DMS114 treated with DMSO at 0.1 percent for 48 hours (cell line): ENCODE data around the gene RAP1A.
"Not testable (repeated sequence)": the region's sequence is repeated elsewhere in the genome, so short reads cannot be mapped to it uniquely, and the experiment has no call there.

Experiments
- DNase-seq: peaks from one replicate; lab custom pipeline; 2025; ENCODE audit not compliant: unreplicated experiment; lab: John Stamatoyannopoulos, UW

RAP1A gene

DNA sequence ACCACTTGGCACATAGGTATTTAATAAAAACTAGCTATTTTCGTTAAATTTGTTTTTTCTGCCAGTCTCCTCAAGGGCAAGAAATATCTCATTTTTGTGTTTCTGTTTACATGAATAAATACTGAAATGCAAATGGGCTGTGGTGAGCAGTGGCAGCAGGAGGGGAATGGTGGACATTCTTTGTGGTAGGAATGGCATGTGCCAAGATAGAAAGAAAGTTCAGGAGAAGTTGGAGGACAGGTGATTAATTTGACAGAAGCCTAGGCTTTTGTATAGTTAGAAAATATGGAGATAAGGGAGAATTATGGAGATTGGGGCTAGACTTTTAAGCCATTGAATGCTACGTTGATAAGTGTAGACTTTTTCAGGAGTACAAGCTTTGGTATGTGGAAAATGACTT is 8.6 kb downstream of the RAP1A start:
- DNase-seq = no peak

DNA sequence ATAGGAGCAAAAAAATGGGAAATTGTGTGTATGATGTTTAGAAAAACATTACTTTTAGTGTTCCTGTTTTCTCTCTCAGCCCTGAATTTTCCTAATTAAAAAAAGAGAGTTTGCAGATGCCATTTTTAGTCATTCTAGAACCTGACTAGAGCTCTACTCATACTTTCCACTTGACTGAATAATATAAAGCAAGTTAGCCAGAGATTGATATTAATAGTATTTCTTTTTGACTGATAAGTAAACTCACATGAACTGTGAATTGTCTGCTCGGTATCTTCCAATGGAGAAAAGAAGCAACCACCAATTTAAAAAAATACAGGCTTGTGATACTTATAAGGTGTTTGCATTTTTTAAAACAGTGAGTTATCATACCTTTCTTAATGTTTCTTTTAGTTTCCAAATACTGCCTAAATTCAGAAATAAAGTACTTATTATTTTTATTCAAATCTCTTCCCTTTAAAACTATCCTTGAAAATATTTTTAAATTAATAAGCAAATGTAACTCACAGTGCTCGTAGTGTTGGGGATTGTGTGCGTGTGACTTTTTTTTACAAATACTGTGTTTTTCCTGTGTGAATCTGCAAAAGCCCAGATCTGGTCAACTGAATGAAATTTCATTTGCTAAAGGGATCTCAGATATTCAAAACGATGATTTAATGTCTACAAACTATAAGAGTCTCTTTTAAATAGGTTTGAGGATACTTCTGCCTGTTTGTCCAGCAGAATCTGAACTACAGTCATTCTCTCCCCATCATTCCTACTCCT is 9.8 kb downstream of the RAP1A start:
- no peak for DNase-seq

DNA sequence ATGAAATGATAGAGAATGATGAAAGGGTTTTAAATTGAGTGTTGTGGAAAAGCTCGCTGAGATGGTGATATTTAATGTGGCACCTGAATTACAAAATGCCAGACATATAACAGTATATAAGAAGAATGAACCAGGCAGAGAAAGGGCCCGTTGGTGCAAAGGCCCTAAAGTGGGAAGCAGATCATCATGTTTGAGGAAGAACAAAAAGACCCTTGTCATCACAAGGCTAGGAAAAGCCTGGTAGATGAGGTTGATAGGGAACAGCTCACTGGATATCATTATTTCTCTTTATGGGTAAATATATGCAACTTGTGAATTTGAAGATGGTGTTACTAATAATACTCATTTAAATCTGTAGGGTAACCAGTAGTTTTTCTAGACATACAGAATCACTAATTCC is 11.0 kb downstream of the RAP1A start:
- DNase-seq = no peak

DNA sequence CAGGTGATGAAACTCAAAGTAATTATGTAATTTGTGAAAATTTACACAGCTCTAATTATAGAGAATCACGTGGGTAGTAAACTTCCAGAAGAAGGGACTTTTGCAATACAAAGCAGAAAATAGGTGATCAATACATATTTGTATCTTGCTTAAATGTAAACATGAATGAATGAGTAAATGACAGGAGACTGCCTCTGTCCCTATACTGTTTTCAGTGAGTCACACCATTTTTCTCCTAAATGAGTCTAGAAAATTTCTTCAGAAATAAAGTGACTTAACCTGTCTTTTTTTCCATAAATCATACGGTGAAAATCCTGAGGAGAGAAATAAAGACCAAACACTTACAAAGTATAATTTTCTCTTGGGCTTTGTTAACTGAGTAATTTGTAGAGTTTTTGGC is 11.9 kb downstream of the RAP1A start:
- no peak for DNase-seq

DNA sequence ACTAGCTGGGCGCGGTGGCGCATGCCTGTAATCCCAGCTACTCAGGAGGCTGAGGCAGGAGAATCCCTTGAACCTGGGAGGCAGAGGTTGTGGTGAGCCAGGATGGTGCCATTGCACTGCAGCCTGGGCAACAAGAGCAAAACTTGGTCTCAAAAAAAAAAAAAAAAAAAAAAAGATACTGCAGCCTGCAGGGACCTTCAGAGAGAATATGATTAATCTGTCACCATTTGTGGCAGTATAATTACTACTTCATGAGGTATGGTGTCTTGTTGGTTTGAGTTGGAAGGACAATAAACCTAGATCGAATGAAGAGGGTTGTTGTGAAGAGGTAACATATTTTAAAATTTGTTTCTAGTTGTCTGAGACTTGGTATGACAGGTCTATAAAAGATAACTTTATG is 13.2 kb downstream of the RAP1A start:
- not testable (repeated sequence) for DNase-seq

DNA sequence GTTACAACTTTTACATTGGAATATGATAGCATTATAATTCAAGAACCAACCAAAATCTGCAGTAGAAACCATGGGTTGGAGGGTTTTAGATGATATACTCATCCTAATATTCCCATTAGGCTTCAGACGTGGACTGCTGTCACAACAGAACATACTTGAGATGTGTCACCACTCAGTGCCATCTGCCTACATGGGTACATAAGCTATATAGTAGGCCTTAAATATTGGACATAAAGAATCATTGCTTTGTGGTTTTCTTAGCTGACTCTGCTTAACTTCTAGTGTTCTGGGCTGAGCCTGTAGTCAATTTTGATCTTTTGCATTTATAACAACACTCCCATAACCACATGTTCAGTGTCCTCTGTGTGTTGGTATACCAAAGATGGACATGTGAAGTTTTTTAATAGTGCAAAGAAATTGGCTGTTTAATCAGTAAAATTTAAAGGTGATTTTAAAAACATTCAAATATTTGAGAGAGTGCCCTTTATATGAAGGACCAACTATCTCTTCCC is 14.2 kb downstream of the RAP1A start:
- DNase-seq = no peak

DNA sequence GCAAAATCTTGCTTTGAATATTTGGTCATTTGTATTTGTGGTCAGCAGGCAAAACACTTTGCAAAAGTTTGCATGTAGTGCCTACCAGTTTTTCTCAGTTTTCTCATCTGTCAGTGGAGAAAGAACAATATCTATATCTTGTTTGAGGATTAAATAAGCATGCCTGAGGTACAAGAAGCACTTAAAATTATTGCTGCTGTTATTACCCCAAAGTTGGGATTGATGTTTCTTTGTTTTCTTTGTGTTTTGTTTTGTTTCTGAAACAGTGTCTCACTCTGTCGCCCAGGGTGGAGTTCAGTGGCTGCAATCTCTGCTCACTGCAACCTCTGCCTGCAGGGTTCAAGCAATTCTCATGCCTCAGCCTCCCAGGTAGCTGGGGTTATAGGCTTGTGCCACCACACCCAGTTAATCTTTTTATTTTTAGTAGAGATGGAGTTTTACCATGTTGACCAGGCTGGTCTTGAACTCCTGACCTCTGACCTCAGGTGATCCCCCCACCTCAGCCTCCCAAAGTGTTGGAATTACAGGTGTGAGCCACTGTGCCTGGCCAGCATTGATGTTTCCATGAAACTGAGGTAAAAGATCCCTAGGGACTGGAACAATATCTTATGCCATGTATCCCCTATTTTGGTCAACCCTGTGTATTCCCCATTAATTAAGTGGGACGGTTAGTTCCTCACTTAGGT is 15.9 kb downstream of the RAP1A start:
- DNase-seq = no peak

DNA sequence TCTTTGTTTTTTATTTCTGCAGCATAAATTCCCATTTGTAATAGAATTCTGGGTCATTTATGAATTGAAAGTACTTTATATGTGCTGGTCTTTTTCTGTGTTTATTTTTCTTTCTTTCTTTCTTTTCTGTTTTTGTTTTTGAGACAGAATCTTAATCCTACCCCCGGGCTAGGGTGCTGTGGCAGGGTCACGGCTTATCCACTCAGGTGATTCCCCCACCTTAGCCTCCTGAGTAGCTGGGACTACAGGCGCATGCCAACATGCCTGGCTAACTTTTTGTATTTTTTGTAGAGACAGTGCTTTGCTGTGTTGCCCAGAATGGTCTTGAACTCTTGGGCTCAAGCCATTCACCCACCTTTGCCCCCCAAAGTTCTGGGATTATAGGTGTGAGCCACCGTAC is 18.7 kb downstream of the RAP1A start:
- no peak for DNase-seq

DNA sequence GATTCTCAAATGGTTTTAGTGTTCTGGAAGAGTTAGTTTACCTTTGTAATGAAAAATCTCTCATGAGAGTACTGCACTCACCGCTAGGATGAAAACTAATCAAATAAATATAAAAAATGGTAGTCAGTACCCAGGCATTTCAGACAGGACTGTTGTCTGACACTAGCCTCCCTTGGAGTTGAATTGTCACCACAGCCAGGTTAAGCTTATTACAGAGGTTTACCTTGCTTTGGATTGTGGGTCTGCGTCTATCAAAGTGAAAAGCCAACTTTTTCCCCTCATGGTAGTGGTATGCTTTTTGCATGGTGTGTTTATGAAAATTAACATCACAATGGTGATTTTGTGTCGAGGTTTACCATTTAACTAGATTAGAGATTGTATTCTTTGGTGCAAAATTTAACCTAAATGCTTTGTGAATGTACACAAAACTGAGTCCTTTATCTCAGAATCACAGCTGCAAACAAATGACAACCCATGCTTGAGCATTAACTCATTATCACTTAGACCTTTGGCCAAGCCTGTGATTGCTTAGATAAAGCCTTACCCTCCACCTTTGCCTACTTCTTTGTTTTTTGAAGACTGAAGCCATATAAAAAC is 20.1 kb downstream of the RAP1A start:
- DNase-seq = no peak

DNA sequence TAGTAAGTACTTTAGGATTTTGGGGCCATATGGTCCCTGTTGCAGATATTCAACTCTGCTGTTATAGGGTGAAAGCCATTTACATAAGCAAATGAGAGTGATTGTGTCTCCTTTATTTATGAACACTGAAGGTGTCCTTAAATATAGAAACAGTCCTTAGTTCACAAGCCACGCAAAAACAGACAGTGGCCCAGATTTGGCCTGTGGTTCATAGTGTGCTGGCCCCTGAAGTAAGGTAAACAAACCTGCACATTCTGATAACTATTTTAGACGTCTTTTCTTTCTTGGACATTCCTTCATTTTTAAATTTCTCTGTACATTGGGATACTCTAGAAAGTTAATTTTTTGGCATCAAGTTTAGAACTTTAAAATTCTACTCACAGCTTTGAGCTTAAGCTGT is 23.5 kb downstream of the RAP1A start:
- DNase-seq = no peak

DNA sequence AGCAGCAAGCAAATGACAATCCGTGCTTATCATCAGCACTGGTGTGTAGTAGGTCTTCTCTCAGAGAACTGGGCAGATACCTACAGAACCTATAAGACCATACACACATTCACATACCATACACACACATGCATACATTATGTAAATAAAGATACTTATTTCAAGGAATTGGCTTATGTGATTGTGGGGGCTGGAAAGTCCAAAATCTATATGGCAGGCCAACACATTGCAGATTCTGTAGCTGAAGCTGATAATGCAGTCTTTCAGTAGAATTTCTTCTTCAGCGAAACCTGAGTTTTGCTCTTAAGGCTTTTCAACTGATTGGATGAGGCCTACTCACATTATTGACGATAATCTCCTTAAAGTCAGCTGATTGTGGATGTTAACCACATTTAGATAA is 24.1 kb downstream of the RAP1A start:
- no peak for DNase-seq

DNA sequence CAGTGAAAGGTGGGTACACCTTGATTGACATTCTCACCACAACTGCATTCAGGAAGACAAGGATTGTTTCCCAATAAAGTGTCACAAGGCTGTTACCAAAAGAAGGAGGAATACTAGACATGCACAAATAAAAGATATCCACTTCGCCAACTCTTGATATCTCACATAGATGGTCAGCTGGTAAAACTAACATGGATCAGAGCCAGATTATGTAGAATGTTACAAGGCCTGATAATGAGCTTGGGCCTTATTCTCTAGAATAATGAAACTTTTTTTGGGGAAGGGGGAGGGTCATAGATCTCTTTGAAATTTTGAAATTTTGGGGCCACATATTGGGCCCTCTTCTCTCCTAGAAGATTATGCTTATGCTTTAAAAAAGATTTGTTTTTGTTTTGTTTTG is 24.9 kb downstream of the RAP1A start:
- no peak for DNase-seq

DNA sequence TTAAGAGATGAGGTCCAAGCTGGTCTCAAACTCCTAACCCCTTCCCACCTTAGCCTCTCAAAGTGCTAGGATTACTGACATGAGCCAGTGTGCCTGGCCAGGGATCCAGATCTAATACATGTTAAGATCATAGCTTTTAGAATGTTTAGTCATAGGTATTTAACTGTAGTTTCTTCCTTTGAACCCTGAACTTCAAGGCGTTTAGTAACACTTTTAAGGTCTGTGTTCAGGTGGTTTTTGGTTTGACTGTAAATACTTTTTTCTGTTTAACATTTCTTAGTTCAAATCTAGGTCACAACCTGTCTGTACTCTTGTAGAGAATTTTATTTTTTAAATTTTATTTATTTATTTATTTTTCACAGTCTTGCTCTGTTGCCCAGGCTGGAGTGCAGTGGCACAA is 28.1 kb downstream of the RAP1A start:
- DNase-seq = no peak

DNA sequence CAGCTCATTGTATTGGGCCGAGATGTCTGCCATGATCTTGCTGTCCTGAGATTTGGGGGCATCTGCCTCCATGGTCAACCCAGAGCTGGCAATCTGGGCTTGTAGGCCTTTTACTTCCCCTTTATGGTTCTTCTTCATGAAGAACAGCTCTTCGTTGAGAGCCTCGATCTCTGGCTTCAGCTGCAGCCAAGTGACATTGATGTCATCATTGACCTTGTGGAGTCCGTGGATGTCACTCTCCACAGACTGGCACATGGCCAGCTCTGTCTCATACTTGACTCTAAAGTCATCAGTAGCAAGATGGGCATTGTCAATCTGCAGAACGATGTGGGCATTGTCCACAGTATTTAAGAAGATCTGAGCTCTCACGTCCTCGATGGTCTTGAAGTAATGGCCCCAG is 29.2 kb downstream of the RAP1A start:
- no peak for DNase-seq

DNA sequence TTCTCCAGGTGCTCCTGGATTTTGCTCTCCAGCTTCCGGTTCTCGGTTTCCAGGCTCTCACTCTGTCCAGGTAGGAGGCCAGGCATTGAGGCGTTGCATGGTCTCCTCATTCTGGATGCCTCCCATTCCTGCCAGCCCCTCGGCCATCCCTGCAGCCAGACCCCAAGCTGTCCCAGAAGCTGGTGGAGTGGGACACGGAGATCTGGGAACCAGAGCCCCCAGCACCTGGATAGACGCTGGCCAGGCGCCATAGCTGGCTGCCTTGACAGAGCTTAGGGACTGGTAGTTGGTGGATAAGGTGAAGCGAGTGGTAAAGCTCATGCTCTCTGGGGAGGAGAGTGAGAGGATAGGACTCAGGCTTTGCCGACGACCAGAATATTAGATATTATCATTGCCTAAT is 29.6 kb downstream of the RAP1A start:
- DNase-seq = no peak

DNA sequence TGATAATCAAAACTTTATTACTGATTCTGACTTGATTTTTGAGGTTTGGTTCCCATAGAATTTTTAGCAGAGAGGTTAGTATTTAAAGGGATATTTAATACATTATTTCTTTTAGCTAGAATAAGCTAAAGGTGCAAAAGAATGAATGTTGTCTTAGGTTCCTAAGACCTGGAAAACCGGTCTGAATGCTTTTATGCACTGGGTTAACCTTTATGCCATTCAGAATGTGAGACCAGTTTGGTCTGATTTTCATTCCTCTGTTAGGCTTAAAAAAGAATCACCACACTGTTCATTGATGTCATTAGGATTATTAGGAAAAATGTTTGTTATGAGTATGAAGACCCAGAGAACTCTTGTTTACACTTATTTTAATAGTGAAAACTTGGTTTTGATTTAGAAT is 30.1 kb downstream of the RAP1A start:
- DNase-seq = no peak

DNA sequence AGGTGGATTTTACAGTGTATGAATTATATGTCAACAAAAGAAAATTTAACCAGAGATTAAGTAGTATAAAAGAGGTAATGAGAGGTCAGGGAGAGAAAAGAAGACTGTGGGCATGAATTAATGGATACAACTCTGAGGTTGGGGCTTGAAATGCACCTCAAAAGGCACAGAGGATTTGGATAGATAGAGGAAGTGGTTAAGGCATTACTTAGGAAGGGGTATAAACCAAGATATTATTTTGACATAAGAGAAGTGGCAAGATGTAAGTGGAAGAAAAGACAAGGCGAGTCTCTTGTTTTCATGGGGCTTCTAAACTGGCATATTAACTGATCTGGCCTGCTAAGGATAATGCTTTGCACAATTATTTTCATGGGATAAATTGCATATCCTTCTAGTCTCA is 34.1 kb downstream of the RAP1A start:
- no peak for DNase-seq

DNA sequence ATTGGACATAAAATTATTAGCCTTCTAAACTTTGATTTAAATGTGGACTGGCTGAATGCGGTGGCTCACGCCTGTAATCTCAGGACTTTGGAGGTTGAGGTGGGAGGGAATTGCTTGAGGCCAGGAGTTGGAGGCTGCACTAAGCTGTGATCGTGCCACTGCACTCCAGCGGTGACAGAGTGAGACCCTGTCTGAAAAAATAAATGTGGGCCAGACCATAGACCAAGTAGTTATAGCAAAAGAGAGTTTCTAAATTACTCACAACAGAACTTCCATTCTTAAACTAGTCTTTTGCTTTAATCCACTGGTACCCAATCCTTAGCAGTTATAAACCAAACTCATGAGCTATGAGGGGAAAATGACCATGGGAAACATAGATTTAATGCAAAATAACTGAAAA is 35.2 kb downstream of the RAP1A start:
- DNase-seq = no peak

DNA sequence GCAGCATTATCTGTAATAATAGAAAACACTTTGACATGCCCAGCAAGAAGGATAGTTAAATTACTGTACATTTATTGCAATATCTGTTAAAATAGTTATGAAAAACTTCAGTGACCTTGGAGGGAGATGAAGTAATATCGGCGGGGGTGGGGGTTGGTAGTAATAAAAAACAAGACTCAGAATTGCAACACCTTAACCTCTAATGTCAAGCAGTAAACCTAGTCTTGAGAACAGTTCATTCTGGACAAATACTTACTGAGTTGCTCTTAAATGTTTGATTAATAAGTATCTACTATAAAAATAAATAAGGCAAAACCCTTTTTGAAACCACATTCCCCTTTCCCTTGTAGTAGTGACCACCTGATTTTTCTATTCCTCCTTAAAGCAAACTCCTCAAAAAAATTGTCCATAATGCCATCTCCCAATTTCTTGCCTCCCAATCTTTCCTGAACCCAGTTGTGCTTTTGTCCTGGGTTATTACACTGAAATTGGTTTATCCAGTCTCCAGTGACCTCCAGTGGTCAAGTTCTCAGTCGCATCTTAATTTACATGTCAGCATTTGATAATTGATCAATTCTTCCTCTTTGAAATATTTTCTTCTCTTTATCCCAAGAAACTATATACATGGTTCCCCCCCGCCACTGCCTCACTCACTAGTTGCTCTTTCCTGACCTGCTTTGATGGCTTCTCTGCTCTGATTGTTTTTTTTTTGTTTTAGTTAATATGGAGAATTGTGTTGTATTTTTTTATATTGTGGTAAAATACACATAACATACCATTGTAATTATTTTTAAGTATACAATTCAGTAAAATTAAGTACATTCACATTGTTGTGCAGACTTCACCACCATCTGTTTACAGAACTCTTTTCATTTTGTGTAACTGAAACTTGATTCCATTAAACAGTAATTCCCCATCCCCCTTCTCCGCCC is 36.8 kb downstream of the RAP1A start:
- peak; percentile 16 for DNase-seq

DNA sequence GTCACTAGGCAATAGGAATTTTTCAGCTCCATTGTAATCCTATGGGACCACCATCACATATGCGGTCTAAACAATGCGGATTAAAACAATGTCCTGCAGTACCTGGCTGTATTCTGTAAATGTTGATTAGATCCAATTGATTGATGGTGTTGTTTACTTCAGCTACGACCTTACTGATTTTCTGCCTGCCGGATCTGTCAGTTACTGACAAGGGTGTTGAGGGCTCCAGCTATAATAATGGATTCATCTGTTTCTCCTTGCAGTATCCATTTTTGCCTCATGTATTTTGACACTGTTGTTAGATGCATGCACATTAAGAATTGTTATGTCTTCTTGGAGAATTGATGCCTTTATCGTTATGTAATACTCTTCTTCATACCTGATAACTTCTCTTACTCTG is 39.0 kb downstream of the RAP1A start:
- no peak for DNase-seq
